Lung (tissue), 12 donors: ENCODE data around the gene LSM7. TPM values are rescaled to one million over a fixed set of nuclear protein-coding genes. Genes with fewer than 3 reads are reported as not detected.

Source experiments
- ATAC-seq: fragments of 200-7000 bp; cut with Tn5 transposase; one replicate; pipeline ENCODE4 v1.9.1; 2020; ENCODE audit warnings: moderate number of reproducible peaks; ENCODE audit not compliant: insufficient read depth, low FRiP score
- DNase-seq, 3 donors: peaks; one replicate each; pipeline ENCODE4 v3.0.0-alpha.2; 2013 to 2017
- H3K27ac ChIP-seq, 2 donors: one replicate each; pipeline ENCODE4 v1.5.1; 2013; ENCODE audit warnings: mild to moderate bottlenecking in 2 of 2, moderate library complexity in 2 of 2, control low read depth in 1 of 2, inconsistent platforms in 1 of 2, low read depth in 1 of 2, low read length in 1 of 2
- H3K27me3 ChIP-seq, 3 donors: one replicate each; pipeline ENCODE4 v1.5.1; 2013; ENCODE audit warnings: low read length in 2 of 3; ENCODE audit not compliant: control insufficient read depth in 3 of 3, insufficient read depth in 3 of 3
- H3K36me3 ChIP-seq, 4 donors: one replicate each; pipeline ENCODE4 v1.5.1; 2013; ENCODE audit warnings: low read length in 4 of 4, mild to moderate bottlenecking in 1 of 4, moderate library complexity in 1 of 4; ENCODE audit not compliant: control insufficient read depth in 4 of 4, insufficient read depth in 4 of 4
- H3K4me1 ChIP-seq, 5 donors: one replicate each; pipeline ENCODE4 v1.5.1; 2013; ENCODE audit warnings: low read length in 5 of 5, mild to moderate bottlenecking in 2 of 5, moderate library complexity in 1 of 5; ENCODE audit not compliant: control insufficient read depth in 5 of 5, insufficient read depth in 5 of 5
- H3K4me3 ChIP-seq: one replicate; pipeline ENCODE4 v1.5.1; 2013; ENCODE audit warnings: mild to moderate bottlenecking, control low read depth, moderate library complexity
- H3K9ac ChIP-seq, 2 donors: one replicate each; pipeline ENCODE4 v1.5.1; 2013; ENCODE audit warnings: low read length in 2 of 2, control low read depth in 1 of 2; ENCODE audit not compliant: insufficient read depth in 1 of 2
- H3K9me3 ChIP-seq, 4 donors: one replicate each; pipeline ENCODE4 v1.5.1; 2013; ENCODE audit warnings: low read length in 3 of 4, mild to moderate bottlenecking in 1 of 4, moderate library complexity in 1 of 4; ENCODE audit not compliant: control insufficient read depth in 4 of 4, insufficient read depth in 3 of 4
- CTCF ChIP-seq: IDR thresholded peaks from 2 replicates; pipeline ENCODE4 v1.5.1; 2012; ENCODE audit warnings: mild to moderate bottlenecking; ENCODE audit errors: control extremely low read depth, extremely low read depth
- WGBS, 2 donors: extraction: QIAGEN DNeasy Blood & Tissue Kit; methylation state at CpG; one replicate each; pipeline ENCODE4 v1.1.7; 2013; 5-methylcytosine and 5-hydroxymethylcytosine counted together
- polyA plus RNA-seq, 2 donors: library from polyadenylated mRNA; stranded (reverse); fragments of 200-250 nt; gene quantifications; one replicate each; pipeline ENCODE4 v1.2.1, GENCODE V29; 2013
- total RNA-seq, 2 donors: library from RNA; depleted of rRNA in 1 of 2; stranded (reverse); fragments of >200 nt in 1 of 2; gene quantifications; one replicate each; pipeline ENCODE4 v1.2.1, GENCODE V29; 2014 to 2021
- donor health status: control.
- donor health status: control.
- donor health status: Bipolar disorder and iron deficiency.
- donor health status: healthy.
- donor health status: DM: yes; HTN: yes; CAD: no.

The LSM7 gene
- total and polyA plus RNA-seq, 4 donors = 54.9 to 307 (median 191) TPM

GRCh38 chr19:2276429-2276986 lies 51.9 kb downstream of the LSM7 start:
- ATAC-seq = no peak
- peaks cover 4 to 28% (median 8%) of the 10 kb centered on the region in 4 donors for H3K36me3 ChIP-seq
- no peaks in the 10 kb centered on the region for H3K27me3 ChIP-seq
- H3K27ac ChIP-seq = peak overlapping the region in 1 of 2 donors; percentile 16
- DNase-seq = no peak
- H3K4me1 ChIP-seq = peaks cover 0 to 32% (median 13%) of the 10 kb centered on the region in 5 donors
- no peak overlapping the region for H3K4me3 ChIP-seq
- H3K9ac ChIP-seq = no peak overlapping the region
- WGBS, 2 donors = 92 to 95% methylated on average over 28 of the region's 28 CpGs
- TF ChIP-seq CTCF = no peak
- H3K9me3 ChIP-seq = no peaks in the 10 kb centered on the region

GRCh38 chr19:2275588-2276428 lies 52.6 kb downstream of the LSM7 start:
- Histone ChIP-seq H3K27ac (peak overlapping the region in 1 of 2 donors; percentile 79), H3K4me3 (no peak overlapping the region)
- DNase-seq = peak in 2 of 3 donors; percentile 18 to 65

GRCh38 chr19:2274931-2275535 lies 53.4 kb downstream of the LSM7 start:
- TF ChIP-seq CTCF = peak; percentile 48
- Histone ChIP-seq H3K36me3 (peaks cover 4 to 31% (median 11%) of the 10 kb centered on the region in 4 donors), H3K27ac (peak overlapping the region in 1 of 2 donors; percentile 79), H3K4me3 (no peak overlapping the region), H3K4me1 (peaks cover 0 to 35% (median 14%) of the 10 kb centered on the region in 5 donors), H3K9ac (no peak overlapping the region), H3K9me3 (no peaks in the 10 kb centered on the region), H3K27me3 (no peaks in the 10 kb centered on the region)
- 55 to 63% methylated on average over 15 to 16 of the region's 16 CpGs for whole genome bisulfite sequencing, 2 donors
- ATAC-seq (no peak), DNase-seq (peak; percentile 65 to 76 (median 72))

More at GRCh38 chr19:2275588-2276428, 52.6 kb downstream of the LSM7 start:
- Histone ChIP-seq H3K27me3 (no peaks in the 10 kb centered on the region), H3K36me3 (peaks cover 4 to 31% (median 9%) of the 10 kb centered on the region in 4 donors), H3K4me1 (peaks cover 0 to 35% (median 14%) of the 10 kb centered on the region in 5 donors), H3K9ac (no peak overlapping the region), H3K9me3 (no peaks in the 10 kb centered on the region)
- no peak for TF ChIP-seq CTCF
- no peak for ATAC-seq
- 76 to 83% methylated on average over 73 to 74 of the region's 74 CpGs for WGBS, 2 donors
